Left lobe of liver (tissue), 2 donors: Measurements from ENCODE around the gene MRM3. TPM values are rescaled to one million over a fixed set of nuclear protein-coding genes. Genes with fewer than 3 reads are reported as not detected.
"Not testable (repeated sequence)": the region's sequence is repeated elsewhere in the genome, so short reads cannot be mapped to it uniquely, and the experiment has no call there.

Source experiments
- ATAC-seq: fragments of 200-7000 bp; cut with Tn5 transposase; one replicate; pipeline ENCODE4 v1.9.1; 2020; ENCODE audit warnings: mild to moderate bottlenecking, moderate library complexity
- DNase-seq: peaks from one replicate; pipeline ENCODE4 v3.0.0-alpha.2; 2020; ENCODE audit warnings: low spot score
- total RNA-seq: library from RNA; stranded (reverse); gene quantifications from one replicate; pipeline ENCODE4 v1.2.1, GENCODE V29; 2021
- donor health status: DM: no; HTN: no; CAD: no; lungs with moderate emphysema.
- donor health status: DM: no; HTN: yes; CAD: no.

Gene MRM3, protein sequence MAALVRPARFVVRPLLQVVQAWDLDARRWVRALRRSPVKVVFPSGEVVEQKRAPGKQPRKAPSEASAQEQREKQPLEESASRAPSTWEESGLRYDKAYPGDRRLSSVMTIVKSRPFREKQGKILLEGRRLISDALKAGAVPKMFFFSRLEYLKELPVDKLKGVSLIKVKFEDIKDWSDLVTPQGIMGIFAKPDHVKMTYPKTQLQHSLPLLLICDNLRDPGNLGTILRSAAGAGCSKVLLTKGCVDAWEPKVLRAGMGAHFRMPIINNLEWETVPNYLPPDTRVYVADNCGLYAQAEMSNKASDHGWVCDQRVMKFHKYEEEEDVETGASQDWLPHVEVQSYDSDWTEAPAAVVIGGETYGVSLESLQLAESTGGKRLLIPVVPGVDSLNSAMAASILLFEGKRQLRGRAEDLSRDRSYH
- total RNA-seq: 13.3 TPM

DNA sequence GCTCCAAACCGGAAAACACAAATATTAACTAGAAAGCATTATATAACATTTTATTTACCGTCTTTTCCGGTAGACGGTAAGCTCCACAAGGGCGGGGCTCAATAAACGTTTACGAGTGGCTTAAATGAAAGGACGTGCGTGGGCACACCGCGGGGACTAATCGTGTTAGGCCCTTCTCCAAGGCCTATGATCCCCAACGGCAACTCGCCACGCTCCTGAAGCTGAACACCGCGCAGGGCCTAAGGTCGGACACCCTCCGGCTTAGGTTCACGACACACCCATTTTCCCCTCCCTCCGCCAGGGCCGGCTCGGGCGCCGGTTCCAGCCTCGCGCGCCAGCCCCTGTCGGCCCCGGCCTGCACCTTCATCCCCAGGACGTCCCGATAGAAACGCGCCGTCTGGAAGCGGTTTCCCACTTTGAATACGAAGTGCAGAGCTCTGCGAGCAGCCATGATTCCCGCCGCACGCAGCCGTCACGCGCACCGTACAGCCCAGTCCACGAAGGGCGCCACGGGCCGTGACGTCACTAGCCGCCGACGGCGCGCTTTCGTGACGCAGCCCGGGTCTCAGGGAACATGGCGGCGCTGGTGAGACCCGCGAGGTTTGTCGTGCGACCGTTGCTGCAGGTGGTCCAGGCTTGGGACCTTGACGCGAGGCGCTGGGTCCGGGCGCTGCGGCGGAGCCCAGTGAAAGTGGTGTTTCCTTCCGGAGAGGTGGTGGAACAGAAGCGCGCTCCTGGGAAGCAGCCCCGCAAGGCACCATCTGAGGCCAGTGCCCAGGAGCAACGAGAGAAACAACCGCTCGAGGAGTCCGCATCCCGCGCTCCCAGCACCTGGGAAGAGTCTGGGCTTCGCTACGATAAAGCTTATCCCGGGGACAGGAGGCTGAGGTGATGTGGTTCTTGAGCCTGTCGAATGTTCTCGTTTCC is at the start of gene MRM3, which contains the start of gene GLOD4:
Gene MRM3 (plus strand): TSS at position 549 of the 927 bp plus-strand sequence. CDS start 26 bp downstream, at position 575.
Gene GLOD4 (minus strand): TSS at position 476 of the 927 bp plus-strand sequence. CDS start 25 bp downstream, at position 451.
- peak; percentile 93 for ATAC-seq
- peak; percentile 94 for DNase-seq

DNA sequence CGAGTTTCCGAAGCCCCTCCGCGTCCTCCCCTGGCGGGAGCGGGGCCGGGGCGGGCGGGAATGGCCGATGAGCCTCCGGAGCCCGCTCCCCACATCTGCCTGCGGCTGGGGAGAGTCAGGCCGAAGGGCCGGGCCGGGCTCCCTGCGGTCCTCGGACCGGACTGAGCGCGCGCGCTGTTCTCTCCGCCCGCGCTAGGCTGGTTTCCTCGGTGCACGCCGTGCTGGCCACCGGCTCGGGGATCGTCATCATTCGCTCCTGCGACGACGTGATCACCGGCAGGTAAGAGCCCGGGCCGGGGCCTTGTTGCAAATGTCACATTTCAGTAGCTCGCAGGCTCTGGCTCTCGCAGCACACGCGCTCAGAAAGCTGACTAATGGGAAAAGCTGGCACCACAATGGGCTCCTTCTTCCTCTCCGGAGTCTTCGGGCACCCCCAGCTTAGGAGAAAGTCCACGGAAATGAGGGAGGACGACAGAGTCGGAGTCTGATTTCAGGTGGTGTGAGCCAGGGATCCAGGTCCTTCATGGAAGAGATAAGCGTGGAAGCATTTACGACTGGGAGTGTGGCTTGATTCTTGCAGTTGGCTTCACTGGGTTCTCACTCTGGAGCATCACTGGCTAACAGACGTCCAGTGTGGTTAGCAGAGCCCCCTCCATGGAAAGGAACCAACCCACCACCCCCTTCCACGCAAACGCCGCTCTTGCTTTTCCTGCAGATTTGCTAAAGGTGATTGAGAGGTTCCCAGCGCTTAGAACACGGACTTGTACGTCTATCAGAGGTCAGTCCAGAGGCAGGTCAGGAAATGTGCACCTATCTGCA is 49.0 kb upstream of the MRM3 start:
- ATAC-seq (peak; percentile 69), DNase-seq (no peak)

DNA sequence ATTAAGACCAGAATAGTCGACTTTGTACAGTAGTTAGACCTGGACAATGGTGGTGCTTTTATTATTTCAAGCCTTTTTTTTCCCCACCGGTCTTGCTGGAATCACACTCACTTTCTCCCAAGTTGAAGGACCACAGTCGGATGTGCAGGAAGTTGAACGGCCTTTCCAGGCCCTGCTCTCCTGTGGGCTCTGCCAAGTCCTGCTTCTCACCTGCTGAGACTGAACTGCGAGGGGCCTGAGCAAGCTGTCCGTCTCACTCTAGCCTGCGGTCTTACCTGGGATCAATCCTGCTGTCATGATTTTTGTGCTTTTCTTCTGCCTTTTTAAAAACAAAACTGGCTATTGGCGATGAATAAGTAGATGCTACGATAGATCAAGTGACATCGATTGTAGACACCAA is 48.4 kb upstream of the MRM3 start:
- DNase-seq (no peak), ATAC-seq (no peak)

DNA sequence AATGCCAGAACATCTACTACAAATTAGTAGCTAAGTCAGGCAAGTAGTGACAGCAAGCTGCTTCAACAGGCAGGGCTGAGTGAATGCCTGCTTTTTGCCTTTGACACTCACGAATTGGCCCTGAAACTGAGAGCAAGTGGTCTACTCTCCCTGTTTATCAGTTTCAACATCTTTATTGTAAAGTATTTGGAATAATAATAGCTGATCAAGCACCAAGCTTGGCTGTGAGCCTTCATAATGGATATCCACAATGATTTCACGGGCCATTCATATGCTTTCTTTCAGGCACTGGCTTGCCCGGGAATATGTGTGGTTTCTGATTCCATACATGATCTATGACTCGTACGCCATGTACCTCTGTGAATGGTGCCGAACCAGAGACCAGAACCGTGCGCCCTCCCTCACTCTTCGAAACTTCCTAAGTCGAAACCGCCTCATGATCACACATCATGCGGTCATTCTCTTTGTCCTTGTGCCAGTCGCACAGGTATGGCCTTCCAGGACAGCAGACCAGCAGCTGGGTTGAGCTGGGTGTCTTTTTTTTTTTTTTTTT is 44.5 kb upstream of the MRM3 start:
- no peak for DNase-seq
- no peak for ATAC-seq

DNA sequence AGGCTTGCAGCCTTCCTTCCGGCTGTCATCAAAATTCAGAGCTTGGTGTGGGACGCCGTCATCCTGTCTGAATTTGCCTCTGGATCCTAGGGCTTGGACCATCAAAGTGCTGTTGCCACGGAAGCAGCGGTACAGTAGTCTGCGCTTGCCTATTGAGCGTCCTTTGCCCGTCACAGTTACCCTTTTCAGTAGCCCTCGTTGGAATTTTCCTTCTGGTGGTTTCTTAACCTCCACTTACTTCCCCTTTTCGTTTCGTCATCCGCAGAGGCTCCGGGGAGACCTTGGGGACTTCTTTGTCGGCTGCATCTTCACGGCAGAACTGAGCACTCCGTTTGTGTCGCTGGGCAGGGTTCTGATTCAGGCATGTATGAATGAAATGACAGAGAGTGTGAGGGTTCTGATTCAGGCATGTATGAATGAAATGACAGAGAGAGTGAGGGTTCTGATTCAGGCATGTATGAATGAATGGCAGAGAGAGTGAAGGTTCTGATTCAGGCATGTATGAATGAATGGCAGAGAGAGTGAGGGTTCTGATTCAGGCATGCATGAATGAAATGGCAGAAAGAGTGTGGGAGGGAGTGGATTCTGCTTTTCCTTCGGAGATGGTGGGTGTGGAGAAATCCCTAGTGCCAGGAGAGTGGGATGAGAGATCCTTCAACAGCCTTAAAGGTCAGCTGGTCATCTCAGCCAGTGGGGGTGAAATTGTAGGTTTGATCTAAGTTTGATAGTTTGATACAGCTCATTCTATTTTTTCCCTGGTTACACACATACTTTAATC is 41.7 kb upstream of the MRM3 start:
- DNase-seq: no peak
- peak; percentile 30 for ATAC-seq

DNA sequence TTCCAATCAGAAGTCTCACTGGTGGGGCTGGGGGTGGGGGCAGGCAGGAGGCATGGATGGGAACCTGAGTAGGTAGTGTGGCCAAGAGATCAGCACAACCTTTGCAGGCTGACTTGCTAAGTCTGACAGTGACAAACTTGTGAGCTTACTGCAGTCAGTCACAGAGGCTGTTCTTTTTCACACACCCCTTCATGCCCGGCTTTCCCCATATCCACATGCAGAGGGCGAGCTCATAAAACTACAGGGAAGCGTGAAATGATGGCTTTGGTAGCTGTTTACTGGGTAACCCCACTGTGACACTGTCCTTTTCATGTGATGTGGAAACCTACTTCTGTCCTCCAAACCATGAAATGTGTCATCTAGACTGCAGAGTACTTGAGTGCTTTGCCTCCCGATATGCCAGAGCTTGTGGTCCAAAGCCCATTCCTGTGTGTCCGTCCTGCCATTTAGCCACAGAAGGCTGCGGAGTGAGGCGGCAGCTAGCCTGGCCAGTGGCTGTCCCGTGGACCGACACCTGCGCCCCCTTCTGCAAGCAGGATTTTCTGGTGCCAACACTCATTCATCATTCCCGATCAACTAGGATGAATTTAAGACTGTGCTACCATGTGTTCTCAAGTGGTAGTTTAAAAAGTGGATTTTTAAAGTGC is 39.9 kb upstream of the MRM3 start:
- DNase-seq (no peak), ATAC-seq (no peak)

DNA sequence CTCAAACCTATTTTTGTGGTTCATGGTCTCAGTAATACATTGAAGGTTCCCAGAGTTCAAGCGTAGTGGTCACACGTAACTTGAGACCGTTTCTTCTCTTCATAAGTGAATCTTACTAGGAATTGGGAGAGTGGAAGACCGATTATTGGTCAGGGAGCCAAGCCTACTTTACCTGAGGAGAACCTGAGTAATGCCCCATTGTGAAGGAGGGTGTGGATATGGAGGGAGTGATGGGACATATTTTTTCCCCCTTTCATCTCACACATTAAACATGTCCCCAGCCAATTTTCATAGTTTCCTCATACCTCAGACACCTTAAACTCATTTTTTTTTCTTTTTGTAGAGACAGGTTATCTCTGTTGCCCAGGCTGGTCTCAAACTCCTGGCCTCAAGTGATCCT is 39.0 kb upstream of the MRM3 start:
- DNase-seq: no peak
- no peak for ATAC-seq

DNA sequence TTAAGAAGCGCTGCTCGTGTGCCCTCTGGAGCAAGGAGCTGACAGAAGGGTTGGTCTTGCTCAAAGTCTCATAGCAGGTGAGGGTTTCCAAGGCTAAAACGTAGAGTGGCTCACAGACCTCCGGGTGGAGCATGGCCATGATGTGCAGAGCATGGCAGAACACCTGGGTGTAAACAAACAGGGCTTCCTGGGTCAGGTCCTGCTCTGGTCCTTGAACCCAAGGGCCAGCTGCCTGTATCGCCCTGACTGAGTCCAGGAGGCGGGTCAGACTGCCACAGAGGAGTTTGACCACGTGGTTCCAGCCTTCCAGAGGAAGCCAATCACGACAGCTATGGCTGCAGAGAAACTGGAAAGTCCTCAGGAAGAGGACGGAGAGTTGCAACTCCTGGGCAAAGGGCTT is 37.2 kb upstream of the MRM3 start:
- ATAC-seq: peak; percentile 71
- DNase-seq: no peak

DNA sequence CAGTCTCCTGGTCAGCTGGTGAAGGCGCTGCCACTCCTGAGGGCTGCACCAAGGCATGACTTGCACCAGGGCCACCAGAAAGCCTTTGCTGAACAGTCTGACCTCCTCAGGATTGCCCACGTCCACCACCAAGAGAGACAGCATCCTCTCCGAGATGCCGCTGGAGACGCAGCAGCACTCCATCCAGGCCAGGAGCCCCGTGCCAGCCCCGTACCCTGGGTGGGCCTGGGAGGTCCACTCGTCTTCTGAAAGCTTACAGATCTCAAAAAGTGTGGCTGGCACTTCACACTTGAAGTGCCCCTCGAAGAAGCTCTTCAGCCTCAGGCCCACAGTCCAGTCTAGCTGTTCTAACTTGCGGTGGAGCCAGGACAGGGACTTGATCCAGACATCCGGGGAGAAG is 36.7 kb upstream of the MRM3 start:
- no peak for ATAC-seq
- no peak for DNase-seq

DNA sequence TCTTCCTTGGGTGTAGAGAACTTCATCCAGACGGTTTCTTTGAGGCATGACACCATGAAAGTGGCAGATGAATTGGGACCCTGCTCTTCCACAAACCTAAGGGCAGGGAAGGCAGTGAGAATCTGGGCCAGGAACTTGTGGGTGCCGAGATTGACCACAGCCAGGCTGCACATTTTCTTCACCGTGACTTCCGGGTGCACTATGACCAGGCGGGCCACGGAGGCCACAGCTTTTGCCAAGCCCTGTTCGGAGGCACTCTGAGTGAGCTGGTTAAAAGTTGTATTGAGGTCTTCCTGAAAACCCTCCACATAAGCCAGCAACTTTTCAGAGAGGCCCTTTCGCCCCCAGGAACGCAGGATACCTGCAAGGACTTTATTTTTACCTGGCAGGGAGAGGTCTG is 36.0 kb upstream of the MRM3 start:
- no peak for ATAC-seq
- no peak for DNase-seq

DNA sequence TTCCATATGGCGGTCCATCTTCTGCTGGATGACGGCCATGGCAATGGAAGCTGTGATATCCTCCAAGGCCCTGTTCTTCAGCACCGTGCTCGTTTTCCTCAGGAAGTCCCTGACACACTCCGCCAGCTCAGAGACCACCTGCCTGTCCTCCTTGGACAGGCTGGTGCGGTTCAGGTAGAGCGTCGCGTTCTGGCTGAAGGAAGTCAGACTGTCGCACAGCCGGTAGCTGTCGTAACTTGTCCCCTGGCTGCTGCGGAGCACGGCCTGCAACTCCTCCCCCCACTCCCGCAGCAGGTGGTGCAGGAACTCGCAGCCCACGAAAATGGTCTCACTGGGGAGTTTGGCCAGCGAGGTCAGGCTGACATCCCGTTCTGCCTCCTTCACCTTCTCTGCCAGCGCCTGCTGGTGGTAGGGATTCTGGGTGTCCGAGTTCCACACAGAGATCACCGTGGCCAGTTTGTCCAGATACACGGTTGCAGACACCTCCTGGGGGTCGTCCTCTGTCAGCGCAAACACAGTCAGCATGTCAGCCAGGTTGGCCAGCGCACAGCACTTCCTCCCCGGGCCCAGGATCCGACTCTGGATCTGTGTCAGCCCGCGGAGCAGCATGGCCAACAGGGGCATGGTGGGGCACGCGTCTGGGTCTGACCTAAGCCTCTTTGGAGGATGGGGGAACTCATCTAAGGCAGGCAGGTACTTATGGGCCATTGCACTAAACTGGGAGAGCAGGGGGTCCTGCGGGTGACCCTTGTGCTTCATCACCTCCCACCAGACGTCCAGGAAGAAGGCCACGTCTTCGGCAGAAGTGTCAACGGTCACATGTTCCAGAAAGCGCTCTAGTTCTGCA is 35.1 kb upstream of the MRM3 start:
- ATAC-seq: no peak
- no peak for DNase-seq

DNA sequence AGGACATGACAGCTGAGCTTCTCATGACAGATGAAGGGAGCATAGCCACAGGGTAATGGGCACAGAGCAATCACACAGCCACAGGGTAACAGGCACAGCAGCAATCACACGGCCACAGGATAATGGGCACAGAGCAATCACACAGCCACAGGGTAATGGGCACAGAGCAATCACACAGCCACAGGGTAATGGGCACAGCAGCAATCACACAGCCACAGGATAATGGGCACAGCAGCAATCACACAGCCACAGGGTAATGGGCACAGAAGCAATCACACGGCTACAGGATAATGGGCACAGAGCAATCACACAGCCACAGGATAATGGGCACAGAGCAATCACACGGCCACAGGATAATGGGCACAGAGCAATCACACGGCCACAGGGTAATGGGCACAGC is 33.5 kb upstream of the MRM3 start:
- ATAC-seq, DNase-seq: not testable (repeated sequence)

DNA sequence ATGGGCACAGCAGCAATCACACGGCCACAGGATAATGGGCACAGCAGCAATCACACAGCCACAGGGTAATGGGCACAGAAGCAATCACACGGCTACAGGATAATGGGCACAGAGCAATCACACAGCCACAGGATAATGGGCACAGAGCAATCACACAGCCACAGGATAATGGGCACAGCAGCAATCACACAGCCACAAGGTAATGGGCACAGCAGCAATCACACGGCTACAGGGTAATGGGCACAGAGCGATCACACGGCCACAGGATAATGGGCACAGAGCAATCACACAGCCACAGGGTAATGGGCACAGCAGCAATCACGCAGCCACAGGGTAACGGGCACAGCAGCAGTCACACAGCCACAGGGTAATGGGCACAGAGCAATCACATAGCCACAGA is 32.8 kb upstream of the MRM3 start:
- DNase-seq, ATAC-seq: not testable (repeated sequence)

DNA sequence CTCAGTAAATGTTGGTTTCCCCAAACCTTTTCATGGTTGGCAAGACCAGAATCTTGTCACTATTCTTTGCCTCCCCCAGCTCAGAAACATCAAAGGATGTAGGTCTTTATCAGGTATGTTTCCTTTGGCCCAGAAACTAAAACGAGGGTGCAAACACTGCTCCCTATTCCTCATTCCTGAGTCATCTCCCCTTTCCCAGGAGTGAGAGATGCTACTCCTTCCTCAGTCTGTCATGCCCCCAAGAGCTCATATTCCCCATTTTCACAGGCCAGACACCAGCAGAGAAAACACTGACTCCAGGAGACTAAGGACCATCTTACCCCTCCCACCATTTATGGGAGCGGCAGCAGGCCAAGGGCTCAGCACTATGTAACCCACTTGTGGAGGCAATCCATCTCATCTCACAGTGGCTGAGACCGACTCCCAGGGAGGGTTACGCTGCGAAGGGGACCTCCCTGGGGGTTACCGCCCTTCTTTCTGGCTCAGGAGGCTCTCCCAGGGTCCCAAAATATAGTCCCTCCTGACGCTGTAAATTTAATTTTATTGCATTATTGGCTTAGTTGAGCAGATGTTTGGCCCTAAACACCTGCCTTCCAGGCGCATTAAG is 31.6 kb upstream of the MRM3 start:
- DNase-seq: no peak
- no peak for ATAC-seq

DNA sequence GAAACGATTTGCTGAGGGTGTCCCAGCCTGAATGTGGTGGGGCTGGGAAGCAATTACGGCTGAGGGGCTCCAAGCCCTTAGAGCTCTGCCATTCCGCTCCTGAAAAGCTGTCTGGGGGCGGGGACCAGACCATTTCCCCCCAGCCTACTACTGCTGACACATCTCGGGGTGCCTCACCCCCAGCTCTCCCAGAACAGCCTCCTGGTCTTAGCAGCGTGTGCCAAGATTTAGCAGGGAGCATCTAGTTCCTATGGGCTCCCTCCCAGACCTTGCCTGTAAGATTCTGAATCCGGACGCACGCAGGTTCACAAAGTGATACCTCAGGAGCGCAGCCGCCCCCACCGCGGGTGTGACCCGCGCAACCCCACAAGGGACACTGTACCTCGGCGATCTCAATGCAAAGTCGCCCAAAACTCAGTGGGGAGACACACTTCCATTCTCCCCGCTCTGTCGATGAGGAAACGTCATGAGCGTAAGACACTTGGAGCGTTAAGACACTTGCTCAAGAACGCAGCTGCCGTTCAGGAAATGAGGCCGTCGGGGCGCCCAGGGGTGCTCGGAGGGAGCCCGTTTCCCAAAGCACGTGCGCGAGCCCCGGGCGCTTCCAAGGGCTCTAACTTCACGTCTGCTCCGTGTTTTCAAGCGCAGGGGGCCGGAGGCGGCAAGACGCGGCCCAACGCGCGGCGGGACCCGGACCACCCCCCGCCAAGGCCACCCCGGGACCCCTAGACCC is 30.7 kb upstream of the MRM3 start:
- DNase-seq (peak; percentile 49), ATAC-seq (peak; percentile 10)

DNA sequence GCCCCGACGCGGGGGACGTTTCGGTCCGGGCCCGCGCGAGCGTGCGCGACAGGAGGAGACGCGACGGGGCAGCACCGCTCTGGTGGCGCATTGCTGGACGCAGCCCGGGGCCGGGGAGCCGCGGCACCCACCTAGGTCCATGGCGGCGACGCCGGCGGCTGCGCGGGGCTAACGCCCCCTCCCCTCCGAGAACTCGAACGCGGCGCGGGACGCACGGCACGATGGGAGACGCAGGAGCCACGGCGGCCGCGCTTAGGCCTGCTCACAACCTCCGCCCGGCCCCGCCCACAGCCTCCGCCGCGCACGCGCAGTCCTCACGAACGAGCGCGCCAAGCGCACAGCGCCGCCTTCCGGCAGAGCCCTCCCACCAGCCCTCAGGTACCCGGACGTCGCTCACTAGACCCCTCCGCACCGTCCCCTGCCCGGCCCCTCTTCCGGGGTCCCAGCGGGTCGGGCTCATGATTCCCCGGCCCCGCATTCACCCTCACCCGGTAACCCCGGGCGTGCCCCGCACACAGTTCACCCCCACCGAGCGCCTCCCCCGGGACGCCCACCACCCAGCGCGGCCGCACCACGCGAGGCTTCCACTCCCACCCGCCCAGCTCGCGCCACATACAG is 30.0 kb upstream of the MRM3 start, which contains the start of gene GEMIN4:
Gene GEMIN4 (minus strand): TSS at position 263 of the 618 bp plus-strand sequence. CDS start 122 bp downstream, at position 141.
- ATAC-seq (peak; percentile 94), DNase-seq (peak; percentile 94)
